Activated CD4-positive, alpha-beta memory T cell treated with anti-CD3 and anti-CD28 coated beads, Interleukin-2, amount 10 ng/mL, durations not matched to agents 7 days and 5 days (primary cell): ENCODE measurements around the gene COPE. TPM values are rescaled to one million over a fixed set of nuclear protein-coding genes. Genes with fewer than 3 reads are reported as not detected.

Experiments used
- CTCF ChIA-PET: fragments of 350-600 bp; sonication (Branson Sonifier 250); formaldehyde crosslinking; loops from one replicate; lab custom pipeline; 2021; ENCODE audit warnings: antibody characterized with exemption, inconsistent platforms; lab: Charles Lee
- POLR2A ChIA-PET: fragments of 350-600 bp; sonication (Branson Sonifier 250); formaldehyde crosslinking; loops from one replicate; lab custom pipeline; 2021; ENCODE audit warnings: antibody characterized with exemption; lab: Charles Lee
- DNase-seq: peaks from one replicate; pipeline ENCODE4 v3.0.0-alpha.2; 2020
- H3K27ac Mint-ChIP-seq: one replicate; pipeline ENCODE4 v1.8.0; 2021; ENCODE audit warnings: mild to moderate bottlenecking, mixed read lengths
- H3K27me3 Mint-ChIP-seq: one replicate; pipeline ENCODE4 v1.8.0; 2021; ENCODE audit warnings: mixed read lengths
- H3K36me3 Mint-ChIP-seq: one replicate; pipeline ENCODE4 v1.8.0; 2021; ENCODE audit warnings: low read depth, mixed read lengths
- H3K4me1 Mint-ChIP-seq: one replicate; pipeline ENCODE4 v1.8.0; 2021; ENCODE audit warnings: mixed read lengths
- H3K4me3 Mint-ChIP-seq: one replicate; pipeline ENCODE4 v1.8.0; 2021; ENCODE audit warnings: mild to moderate bottlenecking, mixed read lengths
- H3K9me3 Mint-ChIP-seq: one replicate; pipeline ENCODE4 v1.8.0; 2021; ENCODE audit warnings: mixed read lengths
- total RNA-seq, 2 experiments: library from RNA; stranded (reverse); gene quantifications; one replicate each; pipeline ENCODE4 v1.2.3, GENCODE V29; 2021

The COPE gene
- total RNA-seq, 2 experiments from 2014 or later = 274 to 278 TPM

DNA sequence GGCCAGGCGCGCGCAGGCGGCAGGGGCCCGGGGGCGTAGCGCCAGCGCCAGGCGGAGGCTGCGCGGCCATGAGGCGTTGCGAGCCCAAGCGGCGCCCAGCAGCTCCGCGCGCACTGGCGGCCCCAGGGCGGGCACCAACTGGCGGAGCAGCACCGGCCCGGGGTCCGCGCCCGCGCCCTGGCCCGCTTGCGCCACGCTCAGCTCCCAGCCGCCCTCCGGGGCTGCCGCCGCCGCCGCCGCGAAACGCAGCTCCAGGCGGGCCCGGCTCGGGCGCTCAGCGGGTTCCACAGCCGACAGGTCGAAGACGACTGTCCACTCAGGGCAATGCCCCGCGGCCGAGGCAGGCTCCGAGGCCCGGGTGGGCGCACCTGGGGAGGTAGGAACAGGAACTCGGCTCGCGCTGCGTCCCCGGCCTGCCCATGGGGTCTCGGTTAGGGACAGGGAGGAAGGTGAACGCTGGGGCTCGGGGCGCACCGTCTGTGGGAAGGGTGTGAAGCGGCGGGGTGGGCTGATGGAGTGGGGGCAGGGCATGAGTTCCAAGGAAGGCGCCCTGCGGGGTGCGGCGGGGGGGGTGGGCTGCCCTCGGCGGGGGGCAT lies 50.1 kb downstream of the COPE start:
- Mint-ChIP-seq H3K27me3 (peaks cover 3% of the 10 kb centered on the region), H3K27ac (no peak overlapping the region), H3K36me3 (peaks cover 38% of the 10 kb centered on the region), H3K4me3 (no peak overlapping the region), H3K4me1 (peaks cover 1% of the 10 kb centered on the region), H3K9me3 (no peaks in the 10 kb centered on the region)
- CTCF ChIA-PET = no interaction called here
- DNase-seq = no peak
- POLR2A ChIA-PET = no interaction called here

DNA sequence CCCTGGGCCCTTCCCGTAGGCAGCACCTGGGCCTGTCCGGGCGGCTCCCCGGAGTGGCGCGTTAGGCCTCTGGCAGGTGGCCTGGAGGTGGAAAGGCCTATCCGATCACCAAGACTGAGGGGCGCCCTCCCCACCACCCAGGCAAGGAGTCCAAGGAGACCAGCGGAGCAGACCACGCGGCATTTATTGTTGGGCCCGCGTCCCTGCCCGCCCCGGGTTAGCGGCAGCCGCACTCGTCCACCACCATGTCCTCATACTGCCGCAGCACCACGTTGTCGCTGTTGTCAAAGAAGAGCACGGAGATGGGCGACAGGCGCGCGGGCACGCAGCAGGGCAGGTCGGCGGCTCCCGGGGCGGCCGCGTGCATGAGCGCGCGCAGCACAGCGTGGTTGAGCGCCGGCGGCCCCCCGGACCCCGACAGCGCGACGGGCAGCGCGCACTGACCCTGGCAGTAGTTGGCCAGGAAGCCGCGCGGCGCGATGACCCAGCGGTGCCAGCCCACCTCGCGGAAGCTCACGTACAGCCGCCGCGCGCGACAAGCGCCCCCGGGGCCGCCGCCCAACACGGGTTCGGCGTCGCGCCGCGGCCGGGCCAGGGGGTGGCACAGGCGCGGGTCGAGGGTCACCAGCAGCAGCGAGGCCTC lies 50.7 kb downstream of the COPE start:
- Mint-ChIP-seq H3K27me3 (peaks cover 3% of the 10 kb centered on the region), H3K9me3 (no peaks in the 10 kb centered on the region), H3K27ac (no peak overlapping the region), H3K4me3 (no peak overlapping the region), H3K4me1 (peaks cover 1% of the 10 kb centered on the region), H3K36me3 (peaks cover 43% of the 10 kb centered on the region)
- POLR2A ChIA-PET = no interaction called here
- CTCF ChIA-PET = no interaction called here
- DNase-seq = no peak

DNA sequence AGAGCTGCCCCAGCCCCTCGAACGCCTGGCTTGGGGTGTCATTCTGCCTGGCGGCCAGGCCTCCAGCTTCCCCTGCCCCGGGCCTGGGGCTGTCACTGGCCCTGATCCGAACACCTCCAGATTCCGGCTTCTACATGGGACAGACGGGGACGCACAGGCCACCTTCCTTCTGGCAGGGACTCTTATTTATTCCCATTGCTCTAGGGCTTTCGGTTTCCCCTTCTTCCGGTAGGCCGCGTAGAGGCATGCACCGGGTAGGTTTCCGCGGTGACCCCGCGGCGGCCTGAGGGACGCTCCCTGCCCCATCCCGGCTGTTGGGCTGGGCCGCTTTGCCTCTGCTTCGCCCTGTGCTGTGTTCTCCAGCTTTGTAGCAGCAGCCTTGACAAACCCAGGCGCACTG lies 51.4 kb downstream of the COPE start:
- ChIA-PET CTCF (no interaction called here), POLR2A (no interaction called here)
- H3K27me3 Mint-ChIP-seq = peaks cover 3% of the 10 kb centered on the region
- no peak for DNase-seq
- H3K27ac Mint-ChIP-seq = no peak overlapping the region
- H3K4me3 Mint-ChIP-seq = no peak overlapping the region
- H3K9me3 Mint-ChIP-seq = no peaks in the 10 kb centered on the region
- peaks cover 1% of the 10 kb centered on the region for H3K4me1 Mint-ChIP-seq
- peaks cover 47% of the 10 kb centered on the region for H3K36me3 Mint-ChIP-seq

DNA sequence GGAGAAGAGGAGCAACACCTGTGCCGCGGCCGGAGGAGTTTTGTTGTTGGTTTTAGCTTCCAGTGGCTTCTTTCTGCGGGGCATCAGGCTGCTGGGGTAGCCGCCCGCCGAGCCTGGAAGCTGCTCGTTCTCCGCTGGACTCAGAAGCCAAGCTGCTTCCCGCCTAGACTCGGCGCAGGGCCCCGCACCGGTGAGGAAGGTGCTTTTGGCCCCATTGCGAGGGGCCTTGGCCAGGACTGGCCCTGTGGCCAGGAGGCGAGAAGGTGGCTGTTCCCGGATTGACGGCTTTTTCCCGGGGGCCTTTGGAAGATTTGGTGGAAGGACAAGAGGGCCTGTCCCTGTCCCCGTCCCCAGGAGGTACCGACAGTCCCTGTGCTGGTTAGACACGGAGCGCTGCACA lies 52.0 kb downstream of the COPE start:
- H3K9me3 Mint-ChIP-seq = no peaks in the 10 kb centered on the region
- no peak overlapping the region for H3K4me3 Mint-ChIP-seq
- DNase-seq = no peak
- peaks cover 1% of the 10 kb centered on the region for H3K4me1 Mint-ChIP-seq
- CTCF ChIA-PET = interaction anchor here (0.8 to 1.8 kb wide), 3 partner anchors 11 to 24 kb away, joined by 3 to 6 read pairs (median 4); no protein-coding TSS in a partner anchor
- H3K27ac Mint-ChIP-seq = no peak overlapping the region
- peaks cover 3% of the 10 kb centered on the region for H3K27me3 Mint-ChIP-seq
- POLR2A ChIA-PET = no interaction called here
- peaks cover 52% of the 10 kb centered on the region for H3K36me3 Mint-ChIP-seq

DNA sequence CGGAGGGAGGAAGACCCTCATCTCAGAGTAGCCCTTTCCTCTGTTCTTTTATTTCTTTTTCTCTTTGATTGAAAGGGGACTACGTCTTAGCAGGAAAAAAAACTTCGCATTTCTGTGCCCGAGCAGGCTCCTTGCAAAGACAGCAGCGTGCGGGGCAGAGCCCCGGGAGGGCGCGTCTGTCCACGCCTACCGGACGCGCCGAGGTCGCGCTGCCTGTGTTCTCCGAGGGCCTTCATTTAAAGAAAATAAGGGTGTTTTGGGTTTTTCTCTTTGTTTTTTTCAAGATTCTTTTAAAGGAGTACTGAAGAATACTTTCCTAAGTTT lies 52.4 kb downstream of the COPE start:
- Mint-ChIP-seq H3K27ac (no peak overlapping the region), H3K4me3 (no peak overlapping the region), H3K27me3 (peaks cover 3% of the 10 kb centered on the region), H3K4me1 (peaks cover 1% of the 10 kb centered on the region), H3K36me3 (peaks cover 56% of the 10 kb centered on the region), H3K9me3 (no peaks in the 10 kb centered on the region)
- ChIA-PET CTCF (interaction anchor here (0.8 to 1.8 kb wide), 5 partner anchors 11 to 35 kb away, joined by 3 to 6 read pairs (median 4); partner anchors contain the start of gene UPF1), POLR2A (no interaction called here)
- DNase-seq = no peak

DNA sequence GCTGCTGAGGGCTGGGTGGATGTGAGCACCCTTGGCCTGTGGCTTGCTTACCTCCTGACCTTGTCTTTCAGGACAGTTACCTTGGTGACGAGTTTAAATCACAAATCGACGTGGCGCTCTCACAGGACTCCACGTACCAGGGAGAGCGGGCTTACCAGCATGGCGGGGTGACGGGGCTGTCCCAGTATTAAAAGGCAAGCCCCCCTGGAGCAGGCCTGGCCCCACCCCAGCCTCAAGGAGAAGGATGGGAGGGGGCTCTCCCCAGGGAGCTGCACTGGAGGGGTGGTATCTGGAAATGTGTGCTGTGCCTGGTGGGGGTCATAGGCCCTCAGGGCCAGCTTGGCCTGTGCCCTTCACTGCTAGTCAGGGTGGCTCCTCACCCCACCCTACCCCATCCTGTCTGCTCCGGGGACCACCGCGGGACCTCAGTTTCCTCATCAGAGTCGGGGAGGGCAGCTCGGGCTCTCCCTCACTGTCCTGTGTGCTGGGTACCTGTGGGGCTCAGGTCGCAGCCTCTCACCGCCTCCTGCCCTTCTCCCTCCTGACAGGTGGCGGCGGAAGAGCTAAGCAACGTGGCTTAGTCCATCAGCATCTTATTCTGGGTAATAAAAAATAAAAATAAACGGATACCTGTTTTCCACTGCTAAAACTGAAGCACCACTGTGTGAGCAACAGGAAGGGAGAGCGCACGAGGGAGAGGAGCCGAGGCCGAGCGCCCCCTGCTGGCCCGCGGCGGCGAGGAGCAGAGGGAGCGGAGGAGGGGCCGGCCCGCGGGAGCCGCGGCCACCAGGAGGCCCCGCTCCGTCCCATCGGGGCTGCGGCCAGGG lies 53.0 kb downstream of the COPE start:
- peak; percentile 65 for DNase-seq
- H3K27me3 Mint-ChIP-seq = no peaks in the 10 kb centered on the region
- ChIA-PET CTCF (interaction anchor here (0.7 to 1.8 kb wide), 6 partner anchors 10 to 35 kb away, joined by 3 to 6 read pairs (median 3); partner anchors contain the start of gene UPF1), POLR2A (no interaction called here)
- H3K4me1 Mint-ChIP-seq = peaks cover 1% of the 10 kb centered on the region
- H3K9me3 Mint-ChIP-seq = no peaks in the 10 kb centered on the region
- H3K4me3 Mint-ChIP-seq = no peak overlapping the region
- peaks cover 62% of the 10 kb centered on the region for H3K36me3 Mint-ChIP-seq
- H3K27ac Mint-ChIP-seq = no peak overlapping the region

DNA sequence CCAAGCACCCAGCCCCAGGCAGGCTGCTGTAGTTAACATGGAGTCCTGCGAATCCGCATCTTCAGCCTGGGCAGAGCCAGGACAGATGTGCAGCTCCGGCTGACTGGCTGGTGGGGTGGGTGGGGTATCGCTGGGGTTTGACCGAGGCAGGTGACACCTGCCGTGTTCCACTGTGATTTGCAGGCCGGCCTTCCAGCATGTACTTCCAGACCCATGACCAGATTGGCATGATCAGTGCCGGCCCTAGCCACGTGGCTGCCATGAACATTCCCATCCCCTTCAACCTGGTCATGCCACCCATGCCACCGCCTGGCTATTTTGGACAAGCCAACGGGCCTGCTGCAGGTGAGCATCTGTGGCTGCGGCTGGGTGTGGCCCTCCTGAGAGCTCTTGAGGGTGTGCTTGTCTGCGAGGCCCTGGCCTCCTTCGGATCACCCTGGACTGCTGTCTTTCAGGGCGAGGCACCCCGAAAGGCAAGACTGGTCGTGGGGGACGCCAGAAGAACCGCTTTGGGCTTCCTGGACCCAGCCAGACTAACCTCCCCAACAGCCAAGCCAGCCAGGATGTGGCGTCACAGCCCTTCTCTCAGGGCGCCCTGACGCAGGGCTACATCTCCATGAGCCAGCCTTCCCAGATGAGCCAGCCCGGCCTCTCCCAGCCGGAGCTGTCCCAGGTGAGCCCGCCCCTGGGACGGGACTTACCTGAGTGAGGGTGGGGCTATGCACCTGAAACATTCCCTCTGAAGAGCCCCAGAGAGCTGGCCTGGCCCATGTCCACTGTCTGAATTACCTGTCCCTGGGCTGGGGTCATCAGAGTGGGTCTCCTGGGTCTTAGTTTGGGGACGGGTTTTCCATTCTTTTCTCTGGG lies 53.8 kb downstream of the COPE start:
- Mint-ChIP-seq H3K4me1 (peaks cover 4% of the 10 kb centered on the region), H3K27me3 (no peaks in the 10 kb centered on the region), H3K4me3 (no peak overlapping the region), H3K9me3 (no peaks in the 10 kb centered on the region), H3K36me3 (peaks cover 70% of the 10 kb centered on the region), H3K27ac (no peak overlapping the region)
- ChIA-PET CTCF (interaction anchor here (0.7 to 1.8 kb wide), 4 partner anchors 9 to 34 kb away, joined by 3 to 6 read pairs (median 4); partner anchors contain the start of gene UPF1), POLR2A (no interaction called here)
- DNase-seq = no peak

DNA sequence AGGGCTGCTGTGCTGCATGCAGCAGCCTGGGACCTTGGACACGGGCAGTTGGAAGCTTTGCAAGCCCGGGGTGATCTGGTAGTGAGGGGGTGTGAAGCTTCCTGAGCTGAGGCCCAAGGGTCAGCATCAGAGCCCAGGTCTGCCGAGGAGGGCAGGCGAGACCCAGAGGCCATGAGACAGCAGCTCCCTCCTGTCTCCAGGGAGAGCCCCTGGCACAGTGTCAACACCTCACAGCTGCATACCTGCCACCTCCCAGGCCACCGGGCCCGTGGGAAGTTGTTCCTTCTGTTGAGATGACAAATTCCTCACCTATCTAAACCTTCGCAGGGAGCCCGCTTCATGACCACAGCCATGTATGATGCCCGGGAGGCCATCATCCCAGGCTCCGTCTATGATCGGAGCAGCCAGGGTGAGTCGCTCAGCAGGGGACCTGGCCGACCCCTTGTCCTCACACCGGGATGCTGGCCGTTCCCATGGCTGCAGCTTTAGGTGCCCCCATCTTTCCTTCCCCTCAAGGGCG lies 55.3 kb downstream of the COPE start:
- H3K36me3 Mint-ChIP-seq = peaks cover 73% of the 10 kb centered on the region
- H3K27me3 Mint-ChIP-seq = no peaks in the 10 kb centered on the region
- H3K4me3 Mint-ChIP-seq = no peak overlapping the region
- no peak for DNase-seq
- ChIA-PET POLR2A (interaction anchor here (1.0 kb wide), 1 partner anchor 9 kb away, joined by 3 read pairs; no protein-coding TSS in a partner anchor), CTCF (interaction anchor here (0.8 to 1.2 kb wide), 2 partner anchors 15 to 174 kb away, joined by 3 read pairs; no protein-coding TSS in a partner anchor)
- H3K4me1 Mint-ChIP-seq = peaks cover 4% of the 10 kb centered on the region
- no peak overlapping the region for H3K27ac Mint-ChIP-seq
- H3K9me3 Mint-ChIP-seq = no peaks in the 10 kb centered on the region

DNA sequence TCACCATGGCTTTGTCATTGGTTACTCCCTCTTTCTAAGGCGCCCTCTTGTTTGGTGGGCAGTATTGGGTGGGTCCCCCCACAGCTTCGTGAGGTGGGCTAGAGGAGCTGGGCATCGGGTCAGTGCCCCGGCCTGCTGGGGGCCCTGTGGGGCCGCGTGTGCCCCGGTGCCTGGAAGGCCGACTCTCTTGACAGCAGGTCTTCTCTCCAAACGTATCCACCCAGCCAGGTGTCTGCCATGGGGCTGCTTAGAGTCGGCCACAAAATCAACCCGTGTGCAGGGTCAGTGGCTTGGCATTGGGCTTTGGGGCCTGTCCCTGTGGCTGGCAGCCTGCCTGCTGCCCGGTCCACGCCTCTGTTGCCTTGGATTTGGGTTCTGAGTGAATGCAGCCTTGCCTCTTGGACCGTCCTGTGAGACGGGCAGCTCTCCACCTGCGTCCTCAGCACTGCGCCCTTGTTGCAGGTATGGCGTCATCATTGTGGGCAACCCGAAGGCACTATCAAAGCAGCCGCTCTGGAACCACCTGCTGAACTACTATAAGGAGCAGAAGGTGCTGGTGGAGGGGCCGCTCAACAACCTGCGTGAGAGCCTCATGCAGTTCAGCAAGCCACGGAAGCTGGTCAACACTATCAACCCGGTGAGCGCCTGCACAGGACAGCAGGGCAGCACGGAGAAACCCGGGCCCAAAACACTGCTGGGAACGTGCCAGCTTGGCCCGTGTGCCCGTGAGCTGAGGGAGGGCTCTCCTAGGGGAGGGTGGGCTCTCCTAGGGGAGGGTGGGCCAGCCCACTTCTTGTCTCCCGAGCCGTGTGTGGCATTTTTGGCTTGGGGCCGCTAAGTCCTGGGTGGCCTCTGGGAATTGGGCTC lies 56.0 kb downstream of the COPE start:
- no peak for DNase-seq
- Mint-ChIP-seq H3K36me3 (peaks cover 74% of the 10 kb centered on the region), H3K4me1 (peaks cover 4% of the 10 kb centered on the region), H3K9me3 (no peaks in the 10 kb centered on the region), H3K4me3 (no peak overlapping the region), H3K27me3 (no peaks in the 10 kb centered on the region), H3K27ac (no peak overlapping the region)
- ChIA-PET POLR2A (interaction anchor here (1.0 kb wide), 1 partner anchor 8 kb away, joined by 3 read pairs; no protein-coding TSS in a partner anchor), CTCF (interaction anchor here (1.0 to 1.2 kb wide), 2 partner anchors 14 to 15 kb away, joined by 3 read pairs; no protein-coding TSS in a partner anchor)

DNA sequence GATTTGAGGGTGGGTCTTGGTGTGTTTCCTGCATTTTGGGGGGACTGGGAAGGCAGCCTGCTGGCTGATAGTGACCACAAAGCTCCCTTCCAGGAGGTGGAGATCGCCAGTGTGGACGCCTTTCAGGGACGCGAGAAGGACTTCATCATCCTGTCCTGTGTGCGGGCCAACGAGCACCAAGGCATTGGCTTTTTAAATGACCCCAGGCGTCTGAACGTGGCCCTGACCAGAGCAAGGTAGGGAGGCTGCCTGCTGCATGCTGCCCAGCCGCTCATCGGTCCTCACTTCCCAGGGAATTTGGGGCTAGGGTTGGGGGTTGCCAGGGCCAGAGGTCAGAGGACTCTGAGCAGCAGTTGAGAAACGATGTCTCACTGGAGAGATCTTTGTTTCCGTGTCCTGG lies 57.3 kb downstream of the COPE start:
- H3K36me3 Mint-ChIP-seq = peaks cover 71% of the 10 kb centered on the region
- no peaks in the 10 kb centered on the region for H3K9me3 Mint-ChIP-seq
- ChIA-PET POLR2A (interaction anchor here (0.6 to 0.7 kb wide), 2 partner anchors 11 to 76 kb away, joined by 3 to 4 read pairs; no protein-coding TSS in a partner anchor), CTCF (no interaction called here)
- no peak for DNase-seq
- no peaks in the 10 kb centered on the region for H3K27me3 Mint-ChIP-seq
- no peak overlapping the region for H3K4me3 Mint-ChIP-seq
- H3K27ac Mint-ChIP-seq = no peak overlapping the region
- peaks cover 4% of the 10 kb centered on the region for H3K4me1 Mint-ChIP-seq

DNA sequence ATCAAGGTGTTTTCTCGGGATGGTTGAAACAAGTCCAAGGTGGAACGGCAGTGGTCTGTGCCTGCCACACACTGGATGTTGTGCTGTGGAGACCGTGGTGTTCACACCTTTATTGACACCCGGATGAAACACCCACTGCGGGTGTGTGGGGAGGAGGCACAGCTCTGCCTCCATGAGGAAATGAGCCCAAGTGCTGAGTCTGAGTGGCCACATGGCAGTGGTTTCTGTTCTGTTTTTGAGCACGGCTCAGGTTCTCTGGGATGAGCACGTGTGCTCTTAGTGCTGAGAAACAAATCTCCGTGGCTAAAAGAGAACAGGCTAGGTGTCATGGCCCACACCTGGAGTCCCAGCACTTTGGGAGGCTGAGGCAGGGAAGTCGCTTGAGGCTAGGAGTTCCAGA lies 58.0 kb downstream of the COPE start:
- Mint-ChIP-seq H3K27me3 (no peaks in the 10 kb centered on the region), H3K4me1 (peaks cover 4% of the 10 kb centered on the region), H3K9me3 (no peaks in the 10 kb centered on the region), H3K36me3 (peaks cover 73% of the 10 kb centered on the region), H3K4me3 (no peak overlapping the region), H3K27ac (no peak overlapping the region)
- ChIA-PET POLR2A (interaction anchor here (0.7 kb wide), 1 partner anchor 75 kb away, joined by 4 read pairs; no protein-coding TSS in a partner anchor), CTCF (no interaction called here)
- DNase-seq = no peak
